Gastroesophageal sphincter (tissue), 4 donors: ENCODE measurements around the gene LY6G5C. TPM values are rescaled to one million over a fixed set of nuclear protein-coding genes. Genes with fewer than 3 reads are reported as not detected.

ENCODE experiments used
- ATAC-seq: fragments of 150-250 bp; one replicate; pipeline ENCODE4 v1.9.1; 2016; ENCODE audit warnings: mild to moderate bottlenecking, moderate library complexity
- H3K27ac ChIP-seq, 4 donors: fragments of 200-600 bp; sonication (generic) in 3 of 4; 1 replicate in 3 of 4; 2 replicates in 1 of 4; pipeline ENCODE4 v1.5.1; 2016 to 2019
- H3K27me3 ChIP-seq: fragments of 200-600 bp; sonication (generic); one replicate; pipeline ENCODE4 v1.5.1; 2019
- H3K36me3 ChIP-seq, 2 donors: fragments of 200-600 bp; sonication (generic); one replicate each; pipeline ENCODE4 v1.5.1; 2019; ENCODE audit warnings: control low read depth in 1 of 2
- H3K4me1 ChIP-seq, 3 donors: fragments of 200-600 bp; sonication (generic); 1 replicate in 2 of 3; 2 replicates in 1 of 3; pipeline ENCODE4 v1.5.1; 2016 to 2019; ENCODE audit warnings: control low read depth in 2 of 3
- H3K4me3 ChIP-seq, 2 donors: fragments of 200-600 bp; sonication (generic); one replicate each; pipeline ENCODE4 v1.5.1; 2019; ENCODE audit warnings: mild to moderate bottlenecking in 1 of 2, moderate library complexity in 1 of 2
- H3K9me3 ChIP-seq, 3 donors: fragments of 200-600 bp; sonication (generic); one replicate each; pipeline ENCODE4 v1.5.1; 2017 to 2019; ENCODE audit warnings: control low read depth in 2 of 3
- EP300 ChIP-seq: sonication (generic); formaldehyde crosslinking; IDR thresholded peaks from one replicate; pipeline ENCODE4 v1.6.1; 2017; ENCODE audit warnings: antibody characterized with exemption, mild to moderate bottlenecking
- POLR2A ChIP-seq, 2 donors: fragments of 450-650 bp; IDR thresholded peaks; one replicate each; pipeline ENCODE4 v1.6.1; 2017; ENCODE audit warnings: antibody characterized with exemption in 2 of 2, mild to moderate bottlenecking in 2 of 2, moderate library complexity in 1 of 2
- POLR2AphosphoS5 ChIP-seq: sonication (generic); formaldehyde crosslinking; IDR thresholded peaks from one replicate; pipeline ENCODE4 v1.6.1; 2017; ENCODE audit warnings: antibody characterized with exemption
- WGBS, 2 donors: methylation state at CpG; one replicate each; pipeline ENCODE4 v1.1.5; 2018; ENCODE audit warnings: low coverage in 1 of 2; 5-methylcytosine and 5-hydroxymethylcytosine counted together
- total RNA-seq, 4 donors: library from RNA; depleted of rRNA; stranded (reverse); fragments of >200 nt; gene quantifications; one replicate each; pipeline ENCODE4 v1.1.0, GENCODE V29; 2016
- TF ChIP-seq, protein P1 (sequence below), 4 experiments: fragments of 200-600 bp in 2 of 4; fragments of 450-650 bp in 2 of 4; sonication (generic) in 1 of 4; IDR thresholded peaks; one replicate each; pipeline ENCODE4 v1.5.1; 2017 to 2019; ENCODE audit warnings: antibody characterized with exemption in 4 of 4, mild to moderate bottlenecking in 2 of 4, moderate library complexity in 2 of 4

Gene LY6G5C
- total RNA-seq, 4 donors from 2014 or later, result 0.94 to 1.9 TPM; not detected in 2

GRCh38 chr6:31690231-31691077 is 9.6 kb upstream of the LY6G5C start:
- Histone ChIP-seq H3K4me3 (no peak overlapping the region), H3K36me3 (peaks cover 0 to 100% of the 10 kb centered on the region in 2 donors), H3K4me1 (no peaks in the 10 kb centered on the region), H3K27me3 (no peaks in the 10 kb centered on the region), H3K9me3 (no peaks in the 10 kb centered on the region), H3K27ac (no peak overlapping the region)
- TF ChIP-seq POLR2AphosphoS5, result no peak
- TF ChIP-seq, protein P1, sequence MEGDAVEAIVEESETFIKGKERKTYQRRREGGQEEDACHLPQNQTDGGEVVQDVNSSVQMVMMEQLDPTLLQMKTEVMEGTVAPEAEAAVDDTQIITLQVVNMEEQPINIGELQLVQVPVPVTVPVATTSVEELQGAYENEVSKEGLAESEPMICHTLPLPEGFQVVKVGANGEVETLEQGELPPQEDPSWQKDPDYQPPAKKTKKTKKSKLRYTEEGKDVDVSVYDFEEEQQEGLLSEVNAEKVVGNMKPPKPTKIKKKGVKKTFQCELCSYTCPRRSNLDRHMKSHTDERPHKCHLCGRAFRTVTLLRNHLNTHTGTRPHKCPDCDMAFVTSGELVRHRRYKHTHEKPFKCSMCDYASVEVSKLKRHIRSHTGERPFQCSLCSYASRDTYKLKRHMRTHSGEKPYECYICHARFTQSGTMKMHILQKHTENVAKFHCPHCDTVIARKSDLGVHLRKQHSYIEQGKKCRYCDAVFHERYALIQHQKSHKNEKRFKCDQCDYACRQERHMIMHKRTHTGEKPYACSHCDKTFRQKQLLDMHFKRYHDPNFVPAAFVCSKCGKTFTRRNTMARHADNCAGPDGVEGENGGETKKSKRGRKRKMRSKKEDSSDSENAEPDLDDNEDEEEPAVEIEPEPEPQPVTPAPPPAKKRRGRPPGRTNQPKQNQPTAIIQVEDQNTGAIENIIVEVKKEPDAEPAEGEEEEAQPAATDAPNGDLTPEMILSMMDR (IDR thresholded peaks at IDR 0.05), result no peak
- TF ChIP-seq POLR2A (IDR thresholded peaks at IDR 0.05), result no peak
- TF ChIP-seq EP300, result no peak
- no peak for ATAC-seq
- 36 to 48% methylated on average over 5 of the region's 10 CpGs for WGBS, 2 donors

- 65 to 77% methylated on average over 3 to 9 of the region's 11 CpGs for WGBS, 2 donors
- no peak overlapping the region for H3K4me3 ChIP-seq
- no peaks in the 10 kb centered on the region for H3K27me3 ChIP-seq
- no peaks in the 10 kb centered on the region for H3K9me3 ChIP-seq
- TF ChIP-seq EP300, result no peak
- TF ChIP-seq POLR2AphosphoS5, result no peak
- TF ChIP-seq POLR2A (IDR thresholded peaks at IDR 0.05), result no peak
- TF ChIP-seq, protein P1 (IDR thresholded peaks at IDR 0.05), result no peak
- no peaks in the 10 kb centered on the region for H3K4me1 ChIP-seq
- H3K36me3 ChIP-seq, result peaks cover 0 to 92% of the 10 kb centered on the region in 2 donors
- no peak for ATAC-seq
- no peak overlapping the region for H3K27ac ChIP-seq
Measured at GRCh38 chr6:31689249-31690110, 8.6 kb upstream of the LY6G5C start.

- H3K36me3 ChIP-seq, result peaks cover 0 to 78% of the 10 kb centered on the region in 2 donors
- no peak for ATAC-seq
Measured at GRCh38 chr6:31687860-31688693, 7.2 kb upstream of the LY6G5C start.

DNA sequence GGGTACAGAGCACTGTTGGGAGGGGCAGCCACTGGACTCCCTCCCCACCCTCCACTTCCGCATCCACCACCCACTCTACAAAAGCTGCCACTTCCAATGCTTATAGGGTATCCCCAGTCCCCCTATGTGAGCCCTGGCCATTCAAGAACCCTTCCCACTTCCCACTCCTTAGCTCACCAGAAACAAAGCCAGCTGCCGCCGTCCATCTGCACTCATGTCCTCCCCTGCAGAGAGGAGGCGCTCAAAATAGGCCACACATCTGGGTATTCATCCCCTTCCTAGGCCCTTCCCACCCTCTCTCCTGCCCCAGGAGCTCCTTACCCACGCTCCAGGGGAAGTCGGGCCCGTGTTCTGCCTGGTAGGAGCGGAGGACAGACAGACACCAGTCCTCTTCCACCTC is 6.5 kb upstream of the LY6G5C start:
- WGBS, 2 donors, result 83 to 87% methylated on average over 4 to 8 of the region's 8 CpGs
- TF ChIP-seq EP300 (no peak), POLR2A (IDR thresholded peaks at IDR 0.05) (no peak), POLR2AphosphoS5 (no peak)
- TF ChIP-seq, protein P1 (IDR thresholded peaks at IDR 0.05), result no peak
- no peaks in the 10 kb centered on the region for H3K27me3 ChIP-seq
- peaks cover 0 to 13% (median 0%) of the 10 kb centered on the region in 3 donors for H3K4me1 ChIP-seq
- no peak for ATAC-seq
- H3K36me3 ChIP-seq, result peaks cover 0 to 70% of the 10 kb centered on the region in 2 donors
- H3K4me3 ChIP-seq, result no peak overlapping the region
- no peaks in the 10 kb centered on the region for H3K9me3 ChIP-seq
- H3K27ac ChIP-seq, result no peak overlapping the region

More at GRCh38 chr6:31687860-31688693, 7.2 kb upstream of the LY6G5C start:
- H3K4me1 ChIP-seq, result peaks cover 0 to 9% (median 0%) of the 10 kb centered on the region in 3 donors
- no peak for TF ChIP-seq POLR2A (IDR thresholded peaks at IDR 0.05)
- no peak for TF ChIP-seq EP300
- TF ChIP-seq, protein P1 (IDR thresholded peaks at IDR 0.05), result no peak
- no peak for TF ChIP-seq POLR2AphosphoS5
- H3K9me3 ChIP-seq, result no peaks in the 10 kb centered on the region
- no peak overlapping the region for H3K27ac ChIP-seq
- no peak overlapping the region for H3K4me3 ChIP-seq
- 0 to 86% methylated on average over 1 to 8 of the region's 14 CpGs for WGBS, 2 donors
- no peaks in the 10 kb centered on the region for H3K27me3 ChIP-seq
